ENCODE measurements around the gene PTPN12.

DNA sequence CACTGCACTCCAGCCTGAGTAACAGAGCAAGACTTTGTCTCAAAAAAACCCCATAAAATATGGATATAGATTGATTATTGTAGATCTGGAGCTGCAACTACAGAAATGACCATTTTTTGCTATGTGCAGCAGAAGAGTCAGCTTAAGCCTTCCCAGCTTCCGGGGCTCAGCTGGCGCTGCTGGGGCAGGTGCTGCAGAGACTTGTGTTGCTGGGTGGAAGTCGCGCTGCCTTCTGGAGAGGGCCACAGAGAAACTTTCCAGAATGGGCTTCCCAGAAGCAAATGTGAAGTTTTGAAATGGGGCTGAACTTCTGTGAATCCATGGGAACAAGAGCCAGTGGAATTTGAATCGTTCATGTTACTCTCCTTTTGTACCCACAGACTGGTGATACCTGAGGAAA, 121.8 kb downstream of the PTPN12 start:
- TF ChIP-seq, protein P1, sequence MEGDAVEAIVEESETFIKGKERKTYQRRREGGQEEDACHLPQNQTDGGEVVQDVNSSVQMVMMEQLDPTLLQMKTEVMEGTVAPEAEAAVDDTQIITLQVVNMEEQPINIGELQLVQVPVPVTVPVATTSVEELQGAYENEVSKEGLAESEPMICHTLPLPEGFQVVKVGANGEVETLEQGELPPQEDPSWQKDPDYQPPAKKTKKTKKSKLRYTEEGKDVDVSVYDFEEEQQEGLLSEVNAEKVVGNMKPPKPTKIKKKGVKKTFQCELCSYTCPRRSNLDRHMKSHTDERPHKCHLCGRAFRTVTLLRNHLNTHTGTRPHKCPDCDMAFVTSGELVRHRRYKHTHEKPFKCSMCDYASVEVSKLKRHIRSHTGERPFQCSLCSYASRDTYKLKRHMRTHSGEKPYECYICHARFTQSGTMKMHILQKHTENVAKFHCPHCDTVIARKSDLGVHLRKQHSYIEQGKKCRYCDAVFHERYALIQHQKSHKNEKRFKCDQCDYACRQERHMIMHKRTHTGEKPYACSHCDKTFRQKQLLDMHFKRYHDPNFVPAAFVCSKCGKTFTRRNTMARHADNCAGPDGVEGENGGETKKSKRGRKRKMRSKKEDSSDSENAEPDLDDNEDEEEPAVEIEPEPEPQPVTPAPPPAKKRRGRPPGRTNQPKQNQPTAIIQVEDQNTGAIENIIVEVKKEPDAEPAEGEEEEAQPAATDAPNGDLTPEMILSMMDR (IDR thresholded peaks at IDR 0.05): no peak
- no peak for TF ChIP-seq POLR2A (IDR thresholded peaks at IDR 0.05)
